Measurements from ENCODE around the gene SMYD2.
A peak's percentile ranks its signal among the peaks of the same experiment; 100 is the strongest.

SMYD2 gene

GRCh38 chr1:214251354-214251753, 29.6 kb upstream of the SMYD2 start:
- no peaks in the 10 kb centered on the region for H3K36me3 ChIP-seq
- TF ChIP-seq CTCF (IDR thresholded peaks at IDR 0.05), result no peak
- no peak overlapping the region for H3K4me3 ChIP-seq
- intact Hi-C loops (cut with DNase I; ENCODE audit: low total_unique reads), result loop anchor here (10.0 kb wide), 1 partner anchor 353 kb away; the partner anchor contains the start of gene CENPF
- peaks cover 0 to 5% of the 10 kb centered on the region in 2 donors for H3K27me3 ChIP-seq
- no peak for DNase-seq
- H3K27ac ChIP-seq, result no peak overlapping the region
- peaks cover 0 to 9% (median 0%) of the 10 kb centered on the region in 3 donors for H3K9me3 ChIP-seq
- no peaks in the 10 kb centered on the region for H3K4me1 ChIP-seq

- intact Hi-C loops (cut with DNase I; ENCODE audit: low total_unique reads), result loop anchor here (10.0 kb wide), 1 partner anchor 349 kb away; the partner anchor contains the start of gene CENPF
- no peak for DNase-seq
- no peak overlapping the region for H3K27ac ChIP-seq
- no peaks in the 10 kb centered on the region for H3K4me1 ChIP-seq
- H3K36me3 ChIP-seq, result no peaks in the 10 kb centered on the region
- peaks cover 0 to 2% of the 10 kb centered on the region in 2 donors for H3K27me3 ChIP-seq
- peaks cover 0 to 9% (median 0%) of the 10 kb centered on the region in 3 donors for H3K9me3 ChIP-seq
- no peak overlapping the region for H3K4me3 ChIP-seq
- no peak for TF ChIP-seq CTCF (IDR thresholded peaks at IDR 0.05)
These were observed 25.4 kb upstream of the SMYD2 start for GRCh38 chr1:214255509-214255908.

- Histone ChIP-seq H3K4me3 (no peak overlapping the region), H3K27me3 (peaks cover 0 to 20% of the 10 kb centered on the region in 2 donors), H3K36me3 (no peaks in the 10 kb centered on the region), H3K9me3 (peaks cover 0 to 9% (median 0%) of the 10 kb centered on the region in 3 donors), H3K4me1 (peaks cover 0 to 4% (median 0%) of the 10 kb centered on the region in 4 donors), H3K27ac (no peak overlapping the region)
- DNase-seq, result no peak
- intact Hi-C loops (cut with DNase I; ENCODE audit: low total_unique reads), result loop anchor here (10.0 kb wide), 1 partner anchor 345 kb away; the partner anchor contains the start of gene CENPF
- no peak for TF ChIP-seq CTCF (IDR thresholded peaks at IDR 0.05)
These were observed 21.5 kb upstream of the SMYD2 start for GRCh38 chr1:214259353-214259977.

GRCh38 chr1:214260561-214261205, 20.3 kb upstream of the SMYD2 start:
- no peak overlapping the region for H3K27ac ChIP-seq
- intact Hi-C loops (cut with DNase I; ENCODE audit: low total_unique reads), result loop anchor here (5.0 kb wide), 1 partner anchor 67 kb away; no protein-coding TSS in a partner anchor
- peaks cover 0 to 30% of the 10 kb centered on the region in 2 donors for H3K27me3 ChIP-seq
- no peak for DNase-seq
- no peaks in the 10 kb centered on the region for H3K36me3 ChIP-seq
- no peak overlapping the region for H3K4me3 ChIP-seq
- TF ChIP-seq CTCF (IDR thresholded peaks at IDR 0.05), result no peak
- H3K9me3 ChIP-seq, result peaks cover 0 to 3% (median 0%) of the 10 kb centered on the region in 3 donors
- H3K4me1 ChIP-seq, result peaks cover 0 to 4% (median 0%) of the 10 kb centered on the region in 4 donors

- Histone ChIP-seq H3K4me1 (peaks cover 0 to 4% (median 0%) of the 10 kb centered on the region in 4 donors), H3K27ac (no peak overlapping the region), H3K36me3 (no peaks in the 10 kb centered on the region), H3K4me3 (no peak overlapping the region), H3K27me3 (peaks cover 0 to 38% of the 10 kb centered on the region in 2 donors), H3K9me3 (no peaks in the 10 kb centered on the region)
- TF ChIP-seq CTCF (IDR thresholded peaks at IDR 0.05), result peak; percentile 86 to 97
- peak; percentile 74 to 86 for DNase-seq
- intact Hi-C loops (cut with DNase I; ENCODE audit: low total_unique reads), result loop anchor here (5.0 kb wide), 1 partner anchor 66 kb away; no protein-coding TSS in a partner anchor
These were observed 19.5 kb upstream of the SMYD2 start for GRCh38 chr1:214261206-214262123.
